Cardiac muscle cell (in vitro differentiated cells and primary cell): ENCODE results near the gene CHIC2. TPM values are rescaled to one million over a fixed set of nuclear protein-coding genes. Genes with fewer than 3 reads are reported as not detected.
A peak's percentile ranks its signal among the peaks of the same experiment; 100 is the strongest.

ENCODE experiments used
- DNase-seq, 2 donors: peaks; one replicate each; pipeline versions ENCODE4 v3.0.0 to v3.0.0-alpha.2; 2010 to 2017; ENCODE audit warnings: low read depth in 1 of 2, low spot score in 1 of 2
- H3K27ac ChIP-seq: fragments of 200-600 bp; sonication (generic); 2 replicates; pipeline ENCODE4 v1.5.1; 2016
- H3K27me3 ChIP-seq: fragments of 200-600 bp; sonication (generic); 2 replicates; pipeline ENCODE4 v1.6.0; 2016; ENCODE audit warnings: control low read depth
- H3K36me3 ChIP-seq: fragments of 200-600 bp; sonication (generic); 2 replicates; pipeline ENCODE4 v1.5.1; 2016; ENCODE audit warnings: control low read depth
- H3K4me1 ChIP-seq: fragments of 200-600 bp; sonication (generic); 2 replicates; pipeline ENCODE4 v1.8.1; 2017; ENCODE audit warnings: low read depth, mild to moderate bottlenecking, mixed run types
- H3K4me3 ChIP-seq: fragments of 200-600 bp; sonication (generic); 2 replicates; pipeline ENCODE4 v1.5.1; 2016; ENCODE audit warnings: mild to moderate bottlenecking
- H3K9me3 ChIP-seq: fragments of 200-600 bp; sonication (generic); 2 replicates; pipeline ENCODE4 v1.5.1; 2017; ENCODE audit warnings: low read depth, mild to moderate bottlenecking, control low read depth
- polyA plus RNA-seq: library from polyadenylated mRNA; unstranded; fragments of >200 nt; fragmentation: Nextera tagmentation; extraction: Ambion mirVana; gene quantifications from 2 replicates; pipeline ENCODE4 v1.2.1, GENCODE V29; 2016
- total RNA-seq: library from RNA; depleted of rRNA; stranded (reverse); fragments of >200 nt; gene quantifications from 2 replicates; pipeline ENCODE4 v1.2.3, GENCODE V29; 2016
- TF ChIP-seq, protein P1 (sequence below): IDR thresholded peaks from 2 replicates; pipeline ENCODE4 v1.5.1; 2012; ENCODE audit warnings: low read depth, mild to moderate bottlenecking, low read length

Gene CHIC2
- total and polyA plus RNA-seq, 2 experiments from 2014 or later: 35.4 to 36.5 TPM

- TF ChIP-seq, protein P1, sequence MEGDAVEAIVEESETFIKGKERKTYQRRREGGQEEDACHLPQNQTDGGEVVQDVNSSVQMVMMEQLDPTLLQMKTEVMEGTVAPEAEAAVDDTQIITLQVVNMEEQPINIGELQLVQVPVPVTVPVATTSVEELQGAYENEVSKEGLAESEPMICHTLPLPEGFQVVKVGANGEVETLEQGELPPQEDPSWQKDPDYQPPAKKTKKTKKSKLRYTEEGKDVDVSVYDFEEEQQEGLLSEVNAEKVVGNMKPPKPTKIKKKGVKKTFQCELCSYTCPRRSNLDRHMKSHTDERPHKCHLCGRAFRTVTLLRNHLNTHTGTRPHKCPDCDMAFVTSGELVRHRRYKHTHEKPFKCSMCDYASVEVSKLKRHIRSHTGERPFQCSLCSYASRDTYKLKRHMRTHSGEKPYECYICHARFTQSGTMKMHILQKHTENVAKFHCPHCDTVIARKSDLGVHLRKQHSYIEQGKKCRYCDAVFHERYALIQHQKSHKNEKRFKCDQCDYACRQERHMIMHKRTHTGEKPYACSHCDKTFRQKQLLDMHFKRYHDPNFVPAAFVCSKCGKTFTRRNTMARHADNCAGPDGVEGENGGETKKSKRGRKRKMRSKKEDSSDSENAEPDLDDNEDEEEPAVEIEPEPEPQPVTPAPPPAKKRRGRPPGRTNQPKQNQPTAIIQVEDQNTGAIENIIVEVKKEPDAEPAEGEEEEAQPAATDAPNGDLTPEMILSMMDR: no peak
- no peak for DNase-seq
- H3K27me3 ChIP-seq: no peaks in the 10 kb centered on the region
- peaks cover 2% of the 10 kb centered on the region for H3K4me1 ChIP-seq
- H3K27ac ChIP-seq: no peak overlapping the region
- no peak overlapping the region for H3K4me3 ChIP-seq
- H3K9me3 ChIP-seq: no peaks in the 10 kb centered on the region
- peaks cover 9% of the 10 kb centered on the region for H3K36me3 ChIP-seq
These were observed 53.2 kb downstream of the CHIC2 start for GRCh38 chr4:54011201-54011600.

DNA sequence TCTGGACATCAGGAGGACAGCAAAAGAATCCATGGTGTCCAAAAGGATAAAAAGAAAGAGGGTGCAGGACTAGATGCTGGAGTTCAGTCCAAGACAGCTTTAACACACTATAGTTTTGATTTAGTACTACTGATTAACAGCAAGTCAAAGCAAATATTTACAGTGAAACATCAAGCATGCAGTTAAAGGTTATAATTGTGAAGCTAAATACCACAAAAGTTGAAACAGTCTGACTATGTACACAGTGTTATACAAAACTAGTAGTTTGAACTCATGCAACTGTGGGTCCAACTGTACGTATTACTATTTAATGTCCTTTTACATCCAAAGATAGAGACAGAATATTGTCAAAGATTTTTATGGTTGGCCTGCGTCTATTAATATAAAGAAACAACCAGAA is 57.6 kb downstream of the CHIC2 start:
- no peak overlapping the region for H3K4me3 ChIP-seq
- H3K4me1 ChIP-seq: no peaks in the 10 kb centered on the region
- no peak for DNase-seq
- H3K27ac ChIP-seq: no peak overlapping the region
- H3K36me3 ChIP-seq: peaks cover 8% of the 10 kb centered on the region
- H3K9me3 ChIP-seq: no peaks in the 10 kb centered on the region
- TF ChIP-seq, protein P1: no peak
- H3K27me3 ChIP-seq: no peaks in the 10 kb centered on the region

DNA sequence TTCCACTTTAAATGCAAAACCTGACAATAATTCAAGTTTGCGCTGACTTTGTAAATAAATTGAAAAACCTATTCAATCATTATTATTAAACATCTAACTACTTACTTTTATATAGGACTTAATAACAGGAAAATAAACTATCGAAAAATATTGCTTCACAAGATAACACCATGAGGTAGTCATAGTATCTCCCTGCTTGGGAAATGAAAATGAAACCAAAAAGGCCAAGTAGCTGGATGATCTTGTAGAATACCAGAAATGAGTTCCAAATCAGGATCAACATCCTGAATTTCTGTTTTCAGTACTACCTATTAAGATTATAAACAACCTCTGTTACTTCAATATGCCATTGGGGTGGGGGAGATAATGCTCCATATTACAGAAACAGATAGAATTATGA is 58.9 kb downstream of the CHIC2 start:
- TF ChIP-seq, protein P1: no peak
- DNase-seq: peak in 1 of 2 donors; percentile 63
- Histone ChIP-seq H3K9me3 (no peaks in the 10 kb centered on the region), H3K27ac (no peak overlapping the region), H3K36me3 (peaks cover 8% of the 10 kb centered on the region), H3K4me1 (no peaks in the 10 kb centered on the region), H3K27me3 (no peaks in the 10 kb centered on the region), H3K4me3 (no peak overlapping the region)

DNA sequence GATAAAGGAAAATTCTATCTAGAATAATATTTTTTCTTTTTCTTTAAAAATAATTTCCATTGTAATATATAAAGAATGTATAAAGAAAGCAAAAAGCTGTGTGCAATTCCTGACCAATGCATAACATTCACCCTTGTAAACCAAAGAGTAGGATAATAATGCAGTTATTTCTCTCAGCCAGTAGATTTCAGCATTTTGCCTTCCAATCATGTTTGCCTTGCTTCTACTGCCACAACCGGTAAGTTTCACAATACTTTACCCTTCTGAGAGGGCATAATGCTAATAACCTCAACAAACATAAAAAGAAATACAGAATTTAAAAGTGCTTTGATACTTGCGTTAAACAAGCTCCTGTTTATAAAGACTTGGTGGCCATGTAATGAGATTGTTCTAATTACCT is 59.9 kb downstream of the CHIC2 start:
- DNase-seq: no peak
- Histone ChIP-seq H3K9me3 (no peaks in the 10 kb centered on the region), H3K4me1 (no peaks in the 10 kb centered on the region)

DNA sequence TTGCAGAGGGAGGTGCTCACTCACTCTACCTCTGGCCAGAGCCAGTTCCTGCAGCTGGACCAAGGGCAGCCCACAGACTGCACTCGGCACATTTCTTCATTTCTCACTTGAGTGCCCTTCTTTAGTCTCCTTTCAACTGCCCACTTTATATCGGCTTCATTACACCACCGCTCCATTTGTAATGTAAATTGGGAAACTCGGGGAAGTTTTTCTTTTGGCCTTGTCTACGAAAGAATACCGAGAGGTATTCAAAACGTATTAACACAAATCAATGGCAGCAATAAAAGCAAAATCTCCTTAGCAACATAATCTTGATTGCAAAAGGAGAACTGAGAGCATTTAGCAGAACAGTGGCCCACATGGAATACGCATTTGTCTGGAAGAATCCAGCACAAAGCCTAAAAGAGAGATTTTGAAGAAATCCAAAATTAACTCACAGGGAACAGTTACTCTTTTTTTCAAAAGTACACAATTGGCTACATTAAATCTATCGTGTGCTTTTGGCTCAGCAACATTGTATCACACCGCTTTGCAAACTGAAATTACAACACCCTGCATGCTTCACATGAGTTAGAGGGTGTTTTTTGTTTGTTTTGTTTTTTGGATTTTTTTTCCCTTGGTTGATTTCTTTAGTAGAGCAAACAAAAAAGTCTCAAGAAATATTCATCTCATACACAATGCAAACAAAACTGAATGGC is 62.6 kb downstream of the CHIC2 start:
- H3K4me3 ChIP-seq: no peak overlapping the region
- H3K4me1 ChIP-seq: no peaks in the 10 kb centered on the region
- peaks cover 3% of the 10 kb centered on the region for H3K36me3 ChIP-seq
- TF ChIP-seq, protein P1: no peak
- H3K9me3 ChIP-seq: no peaks in the 10 kb centered on the region
- no peaks in the 10 kb centered on the region for H3K27me3 ChIP-seq
- DNase-seq: no peak
- H3K27ac ChIP-seq: no peak overlapping the region

More for the DNA sequence above, 59.9 kb downstream of the CHIC2 start:
- Histone ChIP-seq H3K36me3 (peaks cover 8% of the 10 kb centered on the region), H3K27me3 (no peaks in the 10 kb centered on the region), H3K4me3 (no peak overlapping the region), H3K27ac (no peak overlapping the region)
- TF ChIP-seq, protein P1: no peak
